ENCODE results near the gene SHISA9.

- TF ChIP-seq EZH2 (IDR thresholded peaks at IDR 0.05) (no peak), CTCF (IDR thresholded peaks at IDR 0.05 in 2 of 3, conservative IDR thresholded peaks at IDR 0.05 in 1 of 3; ENCODE audit: borderline replicate concordance in 1 of 3, insufficient read depth in 1 of 3, low read depth in 2 of 3, low read length in 2 of 3) (no peak), EZH2phosphoT487 (IDR thresholded peaks at IDR 0.05; ENCODE audit: borderline replicate concordance) (no peak), ELF1 (IDR thresholded peaks at IDR 0.05; ENCODE audit: borderline replicate concordance, low read depth) (no peak), ZNF274 (IDR thresholded peaks at IDR 0.05; ENCODE audit: low read depth, low read length) (no peak), POLR2AphosphoS5 (IDR thresholded peaks at IDR 0.05; ENCODE audit: low read depth, low read length) (no peak), POLR2A (IDR thresholded peaks at IDR 0.05; ENCODE audit: borderline replicate concordance, extremely low read depth, insufficient read depth, insufficient read length) (no peak), REST (IDR thresholded peaks at IDR 0.05; ENCODE audit: low read depth) (no peak)
These were observed 208.9 kb downstream of the SHISA9 start for GRCh38 chr16:13110124-13110796.
